DND-41 (cell line): ENCODE results near the gene ZBED5.

Experiments
- EZH2 ChIP-seq: IDR thresholded peaks from 3 replicates; pipeline ENCODE4 v1.6.1; 2012; ENCODE audit warnings: borderline replicate concordance, low read depth, mild to moderate bottlenecking, moderate library complexity, low read length, inconsistent platforms; ENCODE audit not compliant: severe bottlenecking
- TF ChIP-seq, protein P1 (sequence below): IDR thresholded peaks from 2 replicates; pipeline ENCODE4 v1.5.1; 2012; ENCODE audit warnings: borderline replicate concordance, low read length, moderate library complexity, mild to moderate bottlenecking; ENCODE audit not compliant: poor library complexity, severe bottlenecking; ENCODE audit errors: extremely low read depth

- TF ChIP-seq, protein P1, sequence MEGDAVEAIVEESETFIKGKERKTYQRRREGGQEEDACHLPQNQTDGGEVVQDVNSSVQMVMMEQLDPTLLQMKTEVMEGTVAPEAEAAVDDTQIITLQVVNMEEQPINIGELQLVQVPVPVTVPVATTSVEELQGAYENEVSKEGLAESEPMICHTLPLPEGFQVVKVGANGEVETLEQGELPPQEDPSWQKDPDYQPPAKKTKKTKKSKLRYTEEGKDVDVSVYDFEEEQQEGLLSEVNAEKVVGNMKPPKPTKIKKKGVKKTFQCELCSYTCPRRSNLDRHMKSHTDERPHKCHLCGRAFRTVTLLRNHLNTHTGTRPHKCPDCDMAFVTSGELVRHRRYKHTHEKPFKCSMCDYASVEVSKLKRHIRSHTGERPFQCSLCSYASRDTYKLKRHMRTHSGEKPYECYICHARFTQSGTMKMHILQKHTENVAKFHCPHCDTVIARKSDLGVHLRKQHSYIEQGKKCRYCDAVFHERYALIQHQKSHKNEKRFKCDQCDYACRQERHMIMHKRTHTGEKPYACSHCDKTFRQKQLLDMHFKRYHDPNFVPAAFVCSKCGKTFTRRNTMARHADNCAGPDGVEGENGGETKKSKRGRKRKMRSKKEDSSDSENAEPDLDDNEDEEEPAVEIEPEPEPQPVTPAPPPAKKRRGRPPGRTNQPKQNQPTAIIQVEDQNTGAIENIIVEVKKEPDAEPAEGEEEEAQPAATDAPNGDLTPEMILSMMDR: no peak
- TF ChIP-seq EZH2: no peak
Measured at GRCh38 chr11:10838083-10838482, 19.8 kb downstream of the ZBED5 start.
